ENCODE results near the gene TNF.

DNA sequence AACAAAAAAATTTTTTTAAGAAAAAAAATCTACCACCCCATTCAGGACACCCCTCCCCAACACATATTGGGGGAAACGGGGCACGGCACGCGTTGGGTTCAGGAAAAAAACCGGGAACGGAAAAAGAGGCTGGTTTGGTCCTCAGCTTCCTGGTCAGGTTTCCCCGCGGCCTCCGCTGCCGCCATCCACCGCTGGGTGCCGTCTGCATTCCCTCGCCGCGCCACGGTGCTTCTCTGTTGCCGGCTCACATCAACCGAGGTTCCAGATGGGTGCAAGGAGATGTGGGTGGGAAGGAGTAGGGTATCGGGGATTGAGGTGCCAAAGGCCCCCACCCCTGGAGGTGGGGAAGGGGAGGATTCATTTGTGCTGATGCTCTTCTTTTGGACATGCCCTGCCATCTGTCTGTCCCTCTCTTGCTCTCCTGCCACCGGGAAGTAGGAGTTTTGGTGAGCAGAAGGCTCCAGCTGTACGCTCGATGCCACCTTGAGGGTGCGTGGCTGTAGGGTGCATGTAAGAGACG, 40.8 kb upstream of the TNF start:
- TF ChIP-seq POLR2AphosphoS5 (IDR thresholded peaks at IDR 0.05) = no peak
- TF ChIP-seq POLR2A (IDR thresholded peaks at IDR 0.05) = no peak
- TF ChIP-seq, protein P1, sequence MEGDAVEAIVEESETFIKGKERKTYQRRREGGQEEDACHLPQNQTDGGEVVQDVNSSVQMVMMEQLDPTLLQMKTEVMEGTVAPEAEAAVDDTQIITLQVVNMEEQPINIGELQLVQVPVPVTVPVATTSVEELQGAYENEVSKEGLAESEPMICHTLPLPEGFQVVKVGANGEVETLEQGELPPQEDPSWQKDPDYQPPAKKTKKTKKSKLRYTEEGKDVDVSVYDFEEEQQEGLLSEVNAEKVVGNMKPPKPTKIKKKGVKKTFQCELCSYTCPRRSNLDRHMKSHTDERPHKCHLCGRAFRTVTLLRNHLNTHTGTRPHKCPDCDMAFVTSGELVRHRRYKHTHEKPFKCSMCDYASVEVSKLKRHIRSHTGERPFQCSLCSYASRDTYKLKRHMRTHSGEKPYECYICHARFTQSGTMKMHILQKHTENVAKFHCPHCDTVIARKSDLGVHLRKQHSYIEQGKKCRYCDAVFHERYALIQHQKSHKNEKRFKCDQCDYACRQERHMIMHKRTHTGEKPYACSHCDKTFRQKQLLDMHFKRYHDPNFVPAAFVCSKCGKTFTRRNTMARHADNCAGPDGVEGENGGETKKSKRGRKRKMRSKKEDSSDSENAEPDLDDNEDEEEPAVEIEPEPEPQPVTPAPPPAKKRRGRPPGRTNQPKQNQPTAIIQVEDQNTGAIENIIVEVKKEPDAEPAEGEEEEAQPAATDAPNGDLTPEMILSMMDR (IDR thresholded peaks at IDR 0.05) = no peak
- TF ChIP-seq EP300 (IDR thresholded peaks at IDR 0.05) = no peak
